A673 (cell line): Measurements from ENCODE around the gene CFI. TPM values are rescaled to one million over a fixed set of nuclear protein-coding genes. Genes with fewer than 3 reads are reported as not detected.

Experiments used
- BruUV-seq: library from RNA; stranded (reverse); fragments of 400-500 nt; replicated peaks from 2 replicates; lab custom pipeline; 2021; lab: Mats Ljungman, UMichigan
- CTCF ChIA-PET: fragments of 300-600 bp; sonication (Branson Sonifier 250); formaldehyde crosslinking; loops from one replicate; lab custom pipeline; 2022; ENCODE audit warnings: antibody characterized with exemption; lab: Charles Lee
- POLR2A ChIA-PET: fragments of 300-600 bp; sonication (Branson Sonifier 250); formaldehyde crosslinking; loops from one replicate; lab custom pipeline; 2022; ENCODE audit warnings: antibody characterized with exemption; ENCODE audit not compliant: low non-redundant PET; lab: Charles Lee
- DNase-seq: peaks from one replicate; pipeline ENCODE4 v3.0.0-alpha.2; 2015; ENCODE audit warnings: low spot score
- H3K27ac ChIP-seq: fragments of 200-600 bp; sonication (generic); 2 replicates; pipeline ENCODE4 v1.5.1; 2016; ENCODE audit warnings: mixed run types, low read depth, mild to moderate bottlenecking, mixed read lengths, antibody characterized with exemption, low read length; ENCODE audit not compliant: poor library complexity, severe bottlenecking
- H3K27me3 ChIP-seq: fragments of 200-600 bp; sonication (generic); replicated peaks from 2 replicates; pipeline ENCODE4 v1.6.1; 2017; ENCODE audit warnings: mixed run types, low read depth, mild to moderate bottlenecking, mixed read lengths, antibody characterized with exemption, low read length; ENCODE audit not compliant: insufficient read depth, poor library complexity
- H3K36me3 ChIP-seq: fragments of 200-600 bp; sonication (generic); 2 replicates; pipeline ENCODE4 v1.6.1; 2016; ENCODE audit warnings: mixed run types, mild to moderate bottlenecking, mixed read lengths, antibody characterized with exemption, low read length; ENCODE audit not compliant: insufficient read depth, poor library complexity, severe bottlenecking
- H3K4me1 ChIP-seq: fragments of 200-600 bp; sonication (generic); 2 replicates; pipeline ENCODE4 v1.6.1; 2017; ENCODE audit warnings: mixed run types, mild to moderate bottlenecking, mixed read lengths, antibody characterized with exemption, low read length; ENCODE audit not compliant: insufficient read depth, poor library complexity, severe bottlenecking
- H3K4me3 ChIP-seq: fragments of 200-600 bp; sonication (generic); 2 replicates; pipeline ENCODE4 v1.5.1; 2016; ENCODE audit warnings: low read depth, mixed run types, mild to moderate bottlenecking, mixed read lengths, low read length; ENCODE audit not compliant: poor library complexity, severe bottlenecking
- H3K9me3 ChIP-seq: fragments of 200-600 bp; sonication (generic); 2 replicates; pipeline ENCODE4 v1.6.1; 2016; ENCODE audit warnings: mixed run types, low read depth, mild to moderate bottlenecking, mixed read lengths, antibody characterized with exemption, low read length; ENCODE audit not compliant: poor library complexity, severe bottlenecking
- EZH2 ChIP-seq: fragments of 200-600 bp; sonication (generic); IDR thresholded peaks from 2 replicates; pipeline ENCODE4 v1.6.1; 2017; ENCODE audit warnings: borderline replicate concordance, low read depth, mild to moderate bottlenecking, mixed read lengths, antibody characterized with exemption, low read length; ENCODE audit not compliant: poor library complexity, severe bottlenecking
- intact Hi-C: fragments of 100-400 bp; cut with micrococcal nuclease; formaldehyde crosslinking; loops from one replicate; pipeline ENCODE4 v1.10.0; 2022; ENCODE audit not compliant: unreplicated experiment
- total RNA-seq: library from RNA; stranded (reverse); gene quantifications from 2 replicates; pipeline ENCODE4 v1.2.3, GENCODE V29; 2021
- TF ChIP-seq, protein P1 (sequence below): fragments of 300-800, 200-600 bp; sonication (generic); conservative IDR thresholded peaks from 2 replicates; pipeline ENCODE4 v1.5.1; 2017; ENCODE audit warnings: low read depth, mild to moderate bottlenecking, antibody characterized with exemption, low read length, moderate library complexity, mixed read lengths

CFI gene
- total RNA-seq, 1 experiment from 2014 or later: 0.86 TPM

GRCh38 chr4:109719604-109720003 lies 82.2 kb downstream of the CFI start:
- Histone ChIP-seq H3K27ac (no peak overlapping the region), H3K36me3 (no peaks in the 10 kb centered on the region), H3K27me3 (no peaks in the 10 kb centered on the region), H3K4me3 (no peak overlapping the region), H3K4me1 (no peaks in the 10 kb centered on the region), H3K9me3 (no peaks in the 10 kb centered on the region)
- POLR2A ChIA-PET: no interaction called here
- no TSS peak for BruUV-seq
- no peak for DNase-seq
- TF ChIP-seq, protein P1, sequence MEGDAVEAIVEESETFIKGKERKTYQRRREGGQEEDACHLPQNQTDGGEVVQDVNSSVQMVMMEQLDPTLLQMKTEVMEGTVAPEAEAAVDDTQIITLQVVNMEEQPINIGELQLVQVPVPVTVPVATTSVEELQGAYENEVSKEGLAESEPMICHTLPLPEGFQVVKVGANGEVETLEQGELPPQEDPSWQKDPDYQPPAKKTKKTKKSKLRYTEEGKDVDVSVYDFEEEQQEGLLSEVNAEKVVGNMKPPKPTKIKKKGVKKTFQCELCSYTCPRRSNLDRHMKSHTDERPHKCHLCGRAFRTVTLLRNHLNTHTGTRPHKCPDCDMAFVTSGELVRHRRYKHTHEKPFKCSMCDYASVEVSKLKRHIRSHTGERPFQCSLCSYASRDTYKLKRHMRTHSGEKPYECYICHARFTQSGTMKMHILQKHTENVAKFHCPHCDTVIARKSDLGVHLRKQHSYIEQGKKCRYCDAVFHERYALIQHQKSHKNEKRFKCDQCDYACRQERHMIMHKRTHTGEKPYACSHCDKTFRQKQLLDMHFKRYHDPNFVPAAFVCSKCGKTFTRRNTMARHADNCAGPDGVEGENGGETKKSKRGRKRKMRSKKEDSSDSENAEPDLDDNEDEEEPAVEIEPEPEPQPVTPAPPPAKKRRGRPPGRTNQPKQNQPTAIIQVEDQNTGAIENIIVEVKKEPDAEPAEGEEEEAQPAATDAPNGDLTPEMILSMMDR: no peak
- TF ChIP-seq EZH2: no peak
- CTCF ChIA-PET: no interaction called here
- intact Hi-C loops: no loop called here

GRCh38 chr4:109718759-109719158 lies 83.0 kb downstream of the CFI start:
- Histone ChIP-seq H3K27me3 (no peaks in the 10 kb centered on the region), H3K9me3 (no peaks in the 10 kb centered on the region), H3K4me3 (no peak overlapping the region), H3K36me3 (peaks cover 3% of the 10 kb centered on the region), H3K27ac (no peak overlapping the region), H3K4me1 (no peaks in the 10 kb centered on the region)
- intact Hi-C loops: no loop called here
- CTCF ChIA-PET: no interaction called here
- TF ChIP-seq, protein P1: no peak
- BruUV-seq: no TSS peak
- POLR2A ChIA-PET: no interaction called here
- DNase-seq: no peak

DNA sequence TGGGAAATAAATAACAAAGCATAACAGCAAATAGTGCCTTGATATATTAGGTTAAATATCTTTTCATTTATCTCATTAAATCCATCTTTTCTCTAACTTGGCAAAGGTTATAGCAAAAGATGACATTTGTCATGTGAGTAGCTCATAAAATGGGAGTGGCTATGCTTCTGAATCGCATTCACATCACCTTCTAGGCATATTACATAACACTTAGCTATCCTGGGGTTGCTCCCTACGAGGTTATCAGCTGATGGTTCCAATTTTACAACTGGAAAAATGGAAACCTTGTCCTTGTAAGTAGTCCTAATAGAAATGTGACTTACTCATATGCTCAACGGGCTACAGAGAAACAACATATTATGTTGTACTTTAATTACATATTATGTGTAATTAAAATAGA lies 88.3 kb downstream of the CFI start:
- Histone ChIP-seq H3K9me3 (no peaks in the 10 kb centered on the region), H3K4me3 (no peak overlapping the region), H3K36me3 (peaks cover 10% of the 10 kb centered on the region), H3K4me1 (no peaks in the 10 kb centered on the region), H3K27me3 (no peaks in the 10 kb centered on the region), H3K27ac (no peak overlapping the region)
- ChIA-PET POLR2A (no interaction called here), CTCF (no interaction called here)
- no TSS peak for BruUV-seq
- no peak for TF ChIP-seq EZH2
- TF ChIP-seq, protein P1: no peak
- no peak for DNase-seq
- intact Hi-C loops: no loop called here
